CD4-positive, alpha-beta memory T cell (primary cell): Measurements from ENCODE around the gene GRID2. TPM values are rescaled to one million over a fixed set of nuclear protein-coding genes. Genes with fewer than 3 reads are reported as not detected.

Experiments used
- CTCF ChIA-PET: fragments of 350-600 bp; sonication (Branson Sonifier 250); formaldehyde crosslinking; loops from one replicate; lab custom pipeline; 2021; ENCODE audit warnings: inconsistent platforms; ENCODE audit not compliant: partially characterized antibody; lab: Charles Lee
- POLR2A ChIA-PET: fragments of 350-600 bp; sonication (Branson Sonifier 250); formaldehyde crosslinking; loops from one replicate; lab custom pipeline; 2021; ENCODE audit not compliant: partially characterized antibody; lab: Charles Lee
- DNase-seq, 5 donors: peaks; one replicate each; pipeline versions ENCODE4 v3.0.0 to v3.0.0-alpha.2; 2020 to 2022; ENCODE audit warnings: mixed read lengths in 1 of 5
- H3K27ac ChIP-seq: one replicate; pipeline ENCODE4 v1.7.0; 2013; ENCODE audit warnings: low read depth, low read length
- H3K27me3 ChIP-seq: 2 replicates; pipeline ENCODE4 v1.7.0; 2013; ENCODE audit warnings: mild to moderate bottlenecking, low read length, moderate library complexity; ENCODE audit not compliant: insufficient read depth
- H3K36me3 ChIP-seq: 2 replicates; pipeline ENCODE4 v1.7.0; 2013; ENCODE audit warnings: mild to moderate bottlenecking, low read length, moderate library complexity; ENCODE audit not compliant: insufficient read depth
- H3K4me1 ChIP-seq: 2 replicates; pipeline ENCODE4 v1.7.0; 2013; ENCODE audit warnings: mild to moderate bottlenecking, low read length, moderate library complexity; ENCODE audit not compliant: insufficient read depth
- H3K4me3 ChIP-seq, 2 donors: one replicate each; pipeline ENCODE4 v1.7.0; 2013; ENCODE audit warnings: low read length in 2 of 2, mild to moderate bottlenecking in 1 of 2
- H3K9me3 ChIP-seq, 2 donors: one replicate each; pipeline ENCODE4 v1.7.0; 2013; ENCODE audit warnings: low read length in 2 of 2, control low read depth in 1 of 2; ENCODE audit not compliant: control insufficient read depth in 1 of 2
- H3K27ac Mint-ChIP-seq, 7 donors: one replicate each; pipeline ENCODE4 v1.8.0; 2020 to 2021; ENCODE audit warnings: mixed read lengths in 7 of 7, mild to moderate bottlenecking in 6 of 7, inconsistent platforms in 3 of 7, moderate library complexity in 3 of 7
- H3K27me3 Mint-ChIP-seq, 2 donors: one replicate each; pipeline ENCODE4 v1.8.0; 2020 to 2021; ENCODE audit warnings: mixed read lengths in 2 of 2
- H3K36me3 Mint-ChIP-seq, 2 donors: one replicate each; pipeline ENCODE4 v1.8.0; 2020 to 2021; ENCODE audit warnings: mixed read lengths in 2 of 2, inconsistent platforms in 1 of 2, mild to moderate bottlenecking in 1 of 2
- H3K4me1 Mint-ChIP-seq, 4 donors: one replicate each; pipeline ENCODE4 v1.8.0; 2020 to 2021; ENCODE audit warnings: mixed read lengths in 4 of 4, mild to moderate bottlenecking in 1 of 4
- H3K4me3 Mint-ChIP-seq, 8 donors: one replicate each; pipeline ENCODE4 v1.8.0; 2020 to 2021; ENCODE audit warnings: mixed read lengths in 8 of 8, mild to moderate bottlenecking in 7 of 8, moderate library complexity in 6 of 8, inconsistent platforms in 3 of 8
- H3K9me3 Mint-ChIP-seq, 8 donors: one replicate each; pipeline ENCODE4 v1.8.0; 2020 to 2021; ENCODE audit warnings: mixed read lengths in 8 of 8, mild to moderate bottlenecking in 5 of 8, inconsistent platforms in 3 of 8, moderate library complexity in 1 of 8
- intact Hi-C: fragments of 100-400 bp; cut with micrococcal nuclease; formaldehyde crosslinking; loops from one replicate; pipeline ENCODE4 v1.15.1; 2023
- polyA plus RNA-seq, 2 donors: library from polyadenylated mRNA; unstranded; fragments of 300-500 nt; fragmentation: Illumina TruSeq; gene quantifications; one replicate each; pipeline ENCODE4 v1.2.3, GENCODE V29; 2021
- total RNA-seq, 2 experiments: library from RNA; stranded (reverse); gene quantifications; one replicate each; pipeline ENCODE4 v1.2.3, GENCODE V29; 2021

The GRID2 gene
- total and polyA plus RNA-seq, 4 experiments from 2014 or later = not detected

DNA sequence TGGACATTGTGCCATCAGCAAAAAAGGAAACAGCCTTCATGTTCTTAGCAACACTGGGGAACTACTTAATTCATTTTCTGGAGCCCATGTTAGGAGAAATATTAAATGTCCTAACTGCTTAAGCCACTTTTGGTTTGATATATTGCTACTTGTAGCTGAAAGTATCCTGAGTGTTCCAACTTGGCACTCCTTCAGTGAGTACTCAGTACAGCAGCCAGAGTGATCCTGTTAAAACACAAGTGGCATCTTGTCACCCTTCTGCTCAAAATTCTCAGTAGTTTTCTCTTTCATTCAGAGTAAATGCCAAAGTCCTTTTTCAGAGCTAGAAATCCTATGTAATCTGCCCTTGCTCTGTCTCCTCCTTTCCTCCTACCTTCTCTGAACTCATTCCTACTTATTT lies 522.0 kb downstream of the GRID2 start:
- peaks cover 0 to 10% (median 2%) of the 10 kb centered on the region in 8 donors for H3K9me3 Mint-ChIP-seq
- H3K36me3 Mint-ChIP-seq = no peaks in the 10 kb centered on the region
- H3K4me1 ChIP-seq = no peaks in the 10 kb centered on the region
- ChIA-PET POLR2A (no interaction called here), CTCF (no interaction called here)
- H3K4me3 ChIP-seq = no peak overlapping the region
- H3K9me3 ChIP-seq = no peaks in the 10 kb centered on the region
- intact Hi-C loops = no loop called here
- no peaks in the 10 kb centered on the region for H3K36me3 ChIP-seq
- no peak overlapping the region for H3K4me3 Mint-ChIP-seq
- no peaks in the 10 kb centered on the region for H3K4me1 Mint-ChIP-seq
- H3K27ac ChIP-seq = no peak overlapping the region
- H3K27ac Mint-ChIP-seq = no peak overlapping the region
- no peak for DNase-seq
- no peaks in the 10 kb centered on the region for H3K27me3 Mint-ChIP-seq
- H3K27me3 ChIP-seq = no peaks in the 10 kb centered on the region

GRCh38 chr4:92830771-92831170 lies 527.0 kb downstream of the GRID2 start:
- no peaks in the 10 kb centered on the region for H3K9me3 ChIP-seq
- intact Hi-C loops = no loop called here
- no peaks in the 10 kb centered on the region for H3K27me3 Mint-ChIP-seq
- ChIA-PET CTCF (no interaction called here), POLR2A (no interaction called here)
- H3K36me3 Mint-ChIP-seq = no peaks in the 10 kb centered on the region
- no peaks in the 10 kb centered on the region for H3K27me3 ChIP-seq
- no peak overlapping the region for H3K27ac ChIP-seq
- DNase-seq = no peak
- H3K27ac Mint-ChIP-seq = no peak overlapping the region
- H3K4me3 ChIP-seq = no peak overlapping the region
- no peaks in the 10 kb centered on the region for H3K4me1 ChIP-seq
- no peaks in the 10 kb centered on the region for H3K4me1 Mint-ChIP-seq
- no peak overlapping the region for H3K4me3 Mint-ChIP-seq
- peaks cover 0 to 8% (median 3%) of the 10 kb centered on the region in 8 donors for H3K9me3 Mint-ChIP-seq
- H3K36me3 ChIP-seq = no peaks in the 10 kb centered on the region

DNA sequence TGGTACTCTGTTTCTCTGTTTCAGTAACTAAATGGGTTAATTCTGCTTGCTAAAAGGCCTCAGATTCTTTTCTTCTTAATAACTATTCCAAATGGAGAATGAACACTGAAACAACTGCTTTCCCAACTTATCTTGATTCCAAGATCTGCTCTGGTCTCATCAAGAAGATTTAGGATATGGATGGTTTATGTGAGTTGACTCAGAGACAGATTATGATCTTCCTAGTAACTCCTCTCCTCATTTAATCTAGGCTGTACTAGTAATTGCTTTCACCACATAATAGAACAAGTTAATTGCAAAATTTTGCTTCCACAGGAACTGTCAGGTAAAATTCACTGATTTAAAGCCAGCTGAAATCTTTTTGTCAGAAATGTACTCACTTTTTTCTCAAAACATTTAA lies 537.1 kb downstream of the GRID2 start:
- Mint-ChIP-seq H3K27ac (no peak overlapping the region), H3K9me3 (peaks cover 0 to 8% (median 2%) of the 10 kb centered on the region in 8 donors), H3K4me3 (no peak overlapping the region), H3K36me3 (no peaks in the 10 kb centered on the region), H3K27me3 (no peaks in the 10 kb centered on the region), H3K4me1 (peaks cover 0 to 4% (median 0%) of the 10 kb centered on the region in 4 donors)
- no peak for DNase-seq
- Histone ChIP-seq H3K9me3 (no peaks in the 10 kb centered on the region), H3K4me3 (no peak overlapping the region), H3K4me1 (no peaks in the 10 kb centered on the region), H3K27ac (no peak overlapping the region), H3K36me3 (no peaks in the 10 kb centered on the region), H3K27me3 (no peaks in the 10 kb centered on the region)
- intact Hi-C loops = no loop called here
- POLR2A ChIA-PET = no interaction called here
- CTCF ChIA-PET = no interaction called here

GRCh38 chr4:92843784-92844183 lies 540.0 kb downstream of the GRID2 start:
- H3K27ac ChIP-seq = no peak overlapping the region
- H3K4me3 Mint-ChIP-seq = no peak overlapping the region
- H3K9me3 Mint-ChIP-seq = peaks cover 0 to 11% (median 1%) of the 10 kb centered on the region in 8 donors
- H3K27me3 Mint-ChIP-seq = no peaks in the 10 kb centered on the region
- H3K36me3 Mint-ChIP-seq = no peaks in the 10 kb centered on the region
- POLR2A ChIA-PET = no interaction called here
- no peak overlapping the region for H3K27ac Mint-ChIP-seq
- CTCF ChIA-PET = no interaction called here
- DNase-seq = no peak
- H3K9me3 ChIP-seq = no peaks in the 10 kb centered on the region
- H3K27me3 ChIP-seq = no peaks in the 10 kb centered on the region
- no peak overlapping the region for H3K4me3 ChIP-seq
- intact Hi-C loops = no loop called here
- H3K4me1 ChIP-seq = no peaks in the 10 kb centered on the region
- no peaks in the 10 kb centered on the region for H3K36me3 ChIP-seq
- H3K4me1 Mint-ChIP-seq = peaks cover 0 to 4% (median 0%) of the 10 kb centered on the region in 4 donors

- no peaks in the 10 kb centered on the region for H3K4me1 ChIP-seq
- Mint-ChIP-seq H3K9me3 (peaks cover 0 to 7% (median 0%) of the 10 kb centered on the region in 8 donors), H3K36me3 (no peaks in the 10 kb centered on the region), H3K4me3 (no peak overlapping the region), H3K27ac (no peak overlapping the region), H3K27me3 (no peaks in the 10 kb centered on the region), H3K4me1 (peaks cover 0 to 4% (median 0%) of the 10 kb centered on the region in 4 donors)
- H3K27me3 ChIP-seq = no peaks in the 10 kb centered on the region
- H3K36me3 ChIP-seq = no peaks in the 10 kb centered on the region
- POLR2A ChIA-PET = no interaction called here
- H3K4me3 ChIP-seq = no peak overlapping the region
- intact Hi-C loops = no loop called here
- H3K9me3 ChIP-seq = no peaks in the 10 kb centered on the region
- H3K27ac ChIP-seq = no peak overlapping the region
- DNase-seq = no peak
- CTCF ChIA-PET = no interaction called here
Observed at GRCh38 chr4:92847026-92847425, 543.3 kb downstream of the GRID2 start.

DNA sequence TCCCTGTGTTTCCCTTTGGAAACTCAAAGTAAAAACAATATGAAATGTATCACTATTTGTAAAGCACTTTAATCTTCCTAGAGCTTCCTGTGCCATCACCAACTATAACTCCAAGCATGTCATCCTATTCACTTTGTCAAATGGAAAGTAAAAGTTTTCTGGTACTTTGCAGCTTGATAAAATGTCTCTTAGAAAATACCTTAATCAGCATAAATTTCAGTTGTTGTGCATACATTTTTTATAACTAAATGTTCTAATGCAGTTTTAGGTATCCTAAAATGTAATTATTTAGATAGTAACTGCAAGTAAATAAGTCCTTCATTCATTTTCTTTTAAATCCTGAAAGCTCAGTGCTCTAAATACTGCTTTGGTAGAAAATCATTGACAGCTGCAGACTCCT lies 558.7 kb downstream of the GRID2 start:
- Histone ChIP-seq H3K4me3 (no peak overlapping the region), H3K27me3 (no peaks in the 10 kb centered on the region), H3K36me3 (no peaks in the 10 kb centered on the region), H3K4me1 (no peaks in the 10 kb centered on the region), H3K9me3 (no peaks in the 10 kb centered on the region), H3K27ac (no peak overlapping the region)
- intact Hi-C loops = no loop called here
- peaks cover 0 to 13% (median 2%) of the 10 kb centered on the region in 8 donors for H3K9me3 Mint-ChIP-seq
- no peak for DNase-seq
- H3K27ac Mint-ChIP-seq = no peak overlapping the region
- POLR2A ChIA-PET = no interaction called here
- no peaks in the 10 kb centered on the region for H3K36me3 Mint-ChIP-seq
- CTCF ChIA-PET = interaction anchor here (1.6 kb wide), 1 partner anchor 10 kb away, joined by 3 read pairs; no protein-coding TSS in a partner anchor
- H3K4me3 Mint-ChIP-seq = no peak overlapping the region
- no peaks in the 10 kb centered on the region for H3K4me1 Mint-ChIP-seq
- no peaks in the 10 kb centered on the region for H3K27me3 Mint-ChIP-seq

DNA sequence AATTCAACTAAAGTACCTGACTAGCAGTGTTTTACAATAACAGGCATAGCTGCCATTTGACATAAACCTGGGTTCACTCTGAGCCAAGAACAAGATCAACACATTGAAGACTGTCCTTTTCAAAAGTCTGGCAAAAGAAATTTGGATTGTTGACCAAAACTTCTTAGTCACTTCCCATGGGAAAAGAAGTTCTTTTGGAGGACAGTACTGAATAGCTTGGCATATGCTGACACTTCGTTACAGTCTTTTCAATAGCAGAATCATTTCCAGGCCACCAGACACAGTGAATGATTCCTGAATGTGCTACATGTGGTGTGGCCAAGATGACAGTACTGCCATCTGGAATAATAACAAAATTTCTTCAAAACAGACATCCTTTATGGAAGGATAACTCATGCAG lies 560.3 kb downstream of the GRID2 start:
- H3K4me1 ChIP-seq = no peaks in the 10 kb centered on the region
- no peak overlapping the region for H3K4me3 ChIP-seq
- no peaks in the 10 kb centered on the region for H3K4me1 Mint-ChIP-seq
- H3K27ac ChIP-seq = no peak overlapping the region
- ChIA-PET POLR2A (no interaction called here), CTCF (no interaction called here)
- intact Hi-C loops = no loop called here
- no peak for DNase-seq
- H3K9me3 Mint-ChIP-seq = peaks cover 0 to 10% (median 4%) of the 10 kb centered on the region in 8 donors
- no peak overlapping the region for H3K27ac Mint-ChIP-seq
- H3K36me3 Mint-ChIP-seq = no peaks in the 10 kb centered on the region
- no peaks in the 10 kb centered on the region for H3K9me3 ChIP-seq
- H3K27me3 Mint-ChIP-seq = no peaks in the 10 kb centered on the region
- H3K36me3 ChIP-seq = no peaks in the 10 kb centered on the region
- H3K4me3 Mint-ChIP-seq = no peak overlapping the region
- no peaks in the 10 kb centered on the region for H3K27me3 ChIP-seq

- no peaks in the 10 kb centered on the region for H3K36me3 Mint-ChIP-seq
- POLR2A ChIA-PET = no interaction called here
Observed at GRCh38 chr4:92872604-92873003, 568.8 kb downstream of the GRID2 start.

More at GRCh38 chr4:92872604-92873003, 568.8 kb downstream of the GRID2 start:
- H3K36me3 ChIP-seq = no peaks in the 10 kb centered on the region
- H3K9me3 Mint-ChIP-seq = peaks cover 0 to 5% (median 3%) of the 10 kb centered on the region in 8 donors
- intact Hi-C loops = no loop called here
- no peak overlapping the region for H3K4me3 Mint-ChIP-seq
- no peaks in the 10 kb centered on the region for H3K27me3 ChIP-seq
- no peaks in the 10 kb centered on the region for H3K4me1 ChIP-seq
- no peak overlapping the region for H3K4me3 ChIP-seq
- no peaks in the 10 kb centered on the region for H3K4me1 Mint-ChIP-seq
- H3K9me3 ChIP-seq = no peaks in the 10 kb centered on the region
- H3K27ac Mint-ChIP-seq = no peak overlapping the region
- H3K27me3 Mint-ChIP-seq = no peaks in the 10 kb centered on the region
- DNase-seq = no peak
- CTCF ChIA-PET = no interaction called here
- no peak overlapping the region for H3K27ac ChIP-seq
